Vagina (tissue), 2 donors: ENCODE data around the gene PRKCB. TPM values are rescaled to one million over a fixed set of nuclear protein-coding genes. Genes with fewer than 3 reads are reported as not detected.

Source experiments
- DNase-seq, 2 donors: peaks; one replicate each; pipeline ENCODE4 v3.0.0-alpha.2; 2017; ENCODE audit errors: extremely low spot score in 2 of 2
- H3K27ac ChIP-seq: fragments of 200-600 bp; sonication (generic); one replicate; pipeline ENCODE4 v1.5.1; 2019
- H3K27me3 ChIP-seq: fragments of 200-600 bp; sonication (generic); one replicate; pipeline ENCODE4 v1.5.1; 2019
- H3K36me3 ChIP-seq, 2 donors: fragments of 200-600 bp; sonication (generic); one replicate each; pipeline ENCODE4 v1.5.1; 2017 to 2019
- H3K4me1 ChIP-seq: fragments of 200-600 bp; sonication (generic); one replicate; pipeline ENCODE4 v1.5.1; 2019
- H3K4me3 ChIP-seq, 2 donors: fragments of 200-600 bp; sonication (generic); 1 replicate in 1 of 2; 2 replicates in 1 of 2; pipeline ENCODE4 v1.5.1; 2016 to 2019
- H3K9me3 ChIP-seq: fragments of 200-600 bp; sonication (generic); one replicate; pipeline ENCODE4 v1.5.1; 2019
- CTCF ChIP-seq, 3 experiments: fragments of 450-650 bp in 2 of 3; fragments of 200-600 bp in 1 of 3; sonication (generic) in 1 of 3; IDR thresholded peaks; one replicate each; pipeline ENCODE4 v1.5.1; 2017 to 2019; ENCODE audit warnings: antibody characterized with exemption in 3 of 3, mild to moderate bottlenecking in 2 of 3, moderate library complexity in 2 of 3
- POLR2A ChIP-seq, 2 donors: fragments of 450-650 bp; IDR thresholded peaks; one replicate each; pipeline ENCODE4 v1.6.1; 2017; ENCODE audit warnings: antibody characterized with exemption in 2 of 2, mild to moderate bottlenecking in 2 of 2, moderate library complexity in 2 of 2
- POLR2AphosphoS5 ChIP-seq, 2 donors: sonication (generic); formaldehyde crosslinking; IDR thresholded peaks; one replicate each; pipeline ENCODE4 v1.9.0; 2017; ENCODE audit warnings: antibody characterized with exemption in 2 of 2, mild to moderate bottlenecking in 2 of 2, low read depth in 1 of 2; ENCODE audit not compliant: insufficient read depth in 1 of 2
- intact Hi-C: fragments of 100-400 bp; cut with DNase I; formaldehyde crosslinking; loops from one replicate; pipeline ENCODE4 v1.15.1; 2023
- total RNA-seq: library from RNA; depleted of rRNA; stranded (reverse); fragments of >200 nt; gene quantifications from one replicate; pipeline ENCODE4 v1.2.3, GENCODE V29; 2016

PRKCB gene
- total RNA-seq, 1 donor from 2014 or later = 9.1 TPM

GRCh38 chr16:23990507-23990906, 154.7 kb downstream of the PRKCB start:
- no peak for DNase-seq
- intact Hi-C loops = no loop called here
- no peaks in the 10 kb centered on the region for H3K9me3 ChIP-seq
- TF ChIP-seq POLR2A (IDR thresholded peaks at IDR 0.05) (no peak), POLR2AphosphoS5 (IDR thresholded peaks at IDR 0.05; ENCODE audit: insufficient read depth in 1 of 2, low read depth in 1 of 2) (no peak), CTCF (IDR thresholded peaks at IDR 0.05) (no peak)
- no peak overlapping the region for H3K4me3 ChIP-seq
- no peak overlapping the region for H3K27ac ChIP-seq
- no peaks in the 10 kb centered on the region for H3K27me3 ChIP-seq
- no peaks in the 10 kb centered on the region for H3K36me3 ChIP-seq
- H3K4me1 ChIP-seq = no peaks in the 10 kb centered on the region

GRCh38 chr16:23991066-23991465, 155.3 kb downstream of the PRKCB start:
- H3K4me3 ChIP-seq = no peak overlapping the region
- no peaks in the 10 kb centered on the region for H3K9me3 ChIP-seq
- H3K4me1 ChIP-seq = no peaks in the 10 kb centered on the region
- intact Hi-C loops = no loop called here
- H3K36me3 ChIP-seq = no peaks in the 10 kb centered on the region
- no peaks in the 10 kb centered on the region for H3K27me3 ChIP-seq
- no peak overlapping the region for H3K27ac ChIP-seq
- TF ChIP-seq POLR2A (IDR thresholded peaks at IDR 0.05) (no peak), CTCF (IDR thresholded peaks at IDR 0.05) (no peak), POLR2AphosphoS5 (IDR thresholded peaks at IDR 0.05; ENCODE audit: insufficient read depth in 1 of 2, low read depth in 1 of 2) (no peak)
- DNase-seq = no peak

- Histone ChIP-seq H3K4me3 (no peak overlapping the region), H3K9me3 (no peaks in the 10 kb centered on the region), H3K27ac (no peak overlapping the region), H3K36me3 (no peaks in the 10 kb centered on the region), H3K4me1 (no peaks in the 10 kb centered on the region), H3K27me3 (no peaks in the 10 kb centered on the region)
- TF ChIP-seq POLR2A (IDR thresholded peaks at IDR 0.05) (no peak), CTCF (IDR thresholded peaks at IDR 0.05) (no peak)
- no peak for DNase-seq
- intact Hi-C loops = no loop called here
Measured at GRCh38 chr16:23994615-23995014, 158.8 kb downstream of the PRKCB start.

GRCh38 chr16:23996258-23996955, 160.6 kb downstream of the PRKCB start:
- intact Hi-C loops = no loop called here
- Histone ChIP-seq H3K4me3 (no peak overlapping the region), H3K27me3 (no peaks in the 10 kb centered on the region), H3K4me1 (no peaks in the 10 kb centered on the region), H3K9me3 (no peaks in the 10 kb centered on the region), H3K27ac (no peak overlapping the region), H3K36me3 (no peaks in the 10 kb centered on the region)
- no peak for DNase-seq
- TF ChIP-seq POLR2A (IDR thresholded peaks at IDR 0.05) = no peak
- TF ChIP-seq POLR2AphosphoS5 (IDR thresholded peaks at IDR 0.05; ENCODE audit: insufficient read depth in 1 of 2, low read depth in 1 of 2) = no peak
- no peak for TF ChIP-seq CTCF (IDR thresholded peaks at IDR 0.05)

DNA sequence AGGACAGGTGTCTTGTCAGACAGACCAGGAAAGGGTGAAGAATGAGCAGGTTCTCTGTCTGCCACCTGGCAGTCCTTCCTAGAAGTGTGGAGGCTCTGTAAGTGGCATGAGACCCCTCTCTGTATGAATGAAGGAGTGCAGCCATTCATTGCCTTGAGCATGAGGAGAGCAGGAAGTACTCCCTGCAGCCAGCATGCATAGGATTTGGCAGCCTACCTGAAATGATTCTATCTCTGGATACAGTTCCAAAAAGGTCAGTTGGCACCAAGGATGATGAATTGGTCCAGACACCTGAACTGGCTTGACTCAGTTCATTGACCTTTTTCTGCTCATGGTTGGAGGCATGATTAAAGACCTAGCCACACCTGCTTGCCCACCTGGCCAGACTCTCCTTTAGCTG, 163.0 kb downstream of the PRKCB start:
- no peaks in the 10 kb centered on the region for H3K4me1 ChIP-seq
- no peak overlapping the region for H3K27ac ChIP-seq
- H3K4me3 ChIP-seq = no peak overlapping the region
- TF ChIP-seq POLR2AphosphoS5 (IDR thresholded peaks at IDR 0.05; ENCODE audit: insufficient read depth in 1 of 2, low read depth in 1 of 2) (no peak), POLR2A (IDR thresholded peaks at IDR 0.05) (no peak), CTCF (IDR thresholded peaks at IDR 0.05) (no peak)
- no peaks in the 10 kb centered on the region for H3K36me3 ChIP-seq
- no peaks in the 10 kb centered on the region for H3K9me3 ChIP-seq
- intact Hi-C loops = no loop called here
- no peak for DNase-seq
- no peaks in the 10 kb centered on the region for H3K27me3 ChIP-seq
